ENCODE results near the gene ZNF433. TPM values are rescaled to one million over a fixed set of nuclear protein-coding genes. Genes with fewer than 3 reads are reported as not detected.

The ZNF433 gene
- total and polyA plus RNA-seq, 12 donors = 2.4 to 9.3 (median 4.1) TPM

DNA sequence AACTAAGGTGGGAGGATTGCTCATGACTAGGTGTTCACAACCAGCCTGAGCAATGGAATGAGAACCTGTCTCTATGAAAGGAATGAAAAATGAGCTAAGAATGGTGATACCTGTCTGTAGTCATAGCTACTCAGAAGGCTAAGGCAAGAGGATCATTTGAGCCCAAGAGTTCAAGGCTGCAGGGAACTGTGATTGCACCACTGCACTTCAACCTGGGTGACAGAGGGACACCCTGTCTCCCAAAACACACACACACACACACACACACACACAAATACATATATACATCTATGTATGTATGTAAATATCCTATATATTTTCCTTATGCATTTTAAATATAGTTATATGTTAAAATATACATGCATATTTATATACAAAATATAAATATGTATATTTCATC is 7.4 kb upstream of the ZNF433 start:
- Histone ChIP-seq H3K27me3 (no peaks in the 10 kb centered on the region), H3K27ac (no peak overlapping the region), H3K4me3 (no peak overlapping the region), H3K36me3 (peaks cover 0 to 23% (median 0%) of the 10 kb centered on the region in 9 donors), H3K4me1 (no peaks in the 10 kb centered on the region), H3K9me3 (peaks cover 0 to 77% (median 28%) of the 10 kb centered on the region in 11 donors)
- TF ChIP-seq, protein P1, sequence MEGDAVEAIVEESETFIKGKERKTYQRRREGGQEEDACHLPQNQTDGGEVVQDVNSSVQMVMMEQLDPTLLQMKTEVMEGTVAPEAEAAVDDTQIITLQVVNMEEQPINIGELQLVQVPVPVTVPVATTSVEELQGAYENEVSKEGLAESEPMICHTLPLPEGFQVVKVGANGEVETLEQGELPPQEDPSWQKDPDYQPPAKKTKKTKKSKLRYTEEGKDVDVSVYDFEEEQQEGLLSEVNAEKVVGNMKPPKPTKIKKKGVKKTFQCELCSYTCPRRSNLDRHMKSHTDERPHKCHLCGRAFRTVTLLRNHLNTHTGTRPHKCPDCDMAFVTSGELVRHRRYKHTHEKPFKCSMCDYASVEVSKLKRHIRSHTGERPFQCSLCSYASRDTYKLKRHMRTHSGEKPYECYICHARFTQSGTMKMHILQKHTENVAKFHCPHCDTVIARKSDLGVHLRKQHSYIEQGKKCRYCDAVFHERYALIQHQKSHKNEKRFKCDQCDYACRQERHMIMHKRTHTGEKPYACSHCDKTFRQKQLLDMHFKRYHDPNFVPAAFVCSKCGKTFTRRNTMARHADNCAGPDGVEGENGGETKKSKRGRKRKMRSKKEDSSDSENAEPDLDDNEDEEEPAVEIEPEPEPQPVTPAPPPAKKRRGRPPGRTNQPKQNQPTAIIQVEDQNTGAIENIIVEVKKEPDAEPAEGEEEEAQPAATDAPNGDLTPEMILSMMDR (IDR thresholded peaks at IDR 0.05) = no peak
- intact Hi-C loops (cut with DNase I) = no loop called here
- DNase-seq (no peak), ATAC-seq (no peak)

GRCh38 chr19:12034620-12035019 is 859 bp downstream of the ZNF433 start:
- H3K27ac ChIP-seq = peak overlapping the region in 6 of 10 donors; percentile 83 to 92 (median 88)
- peaks cover 0 to 20% (median 8%) of the 10 kb centered on the region in 9 donors for H3K4me1 ChIP-seq
- no peak for ATAC-seq

DNA sequence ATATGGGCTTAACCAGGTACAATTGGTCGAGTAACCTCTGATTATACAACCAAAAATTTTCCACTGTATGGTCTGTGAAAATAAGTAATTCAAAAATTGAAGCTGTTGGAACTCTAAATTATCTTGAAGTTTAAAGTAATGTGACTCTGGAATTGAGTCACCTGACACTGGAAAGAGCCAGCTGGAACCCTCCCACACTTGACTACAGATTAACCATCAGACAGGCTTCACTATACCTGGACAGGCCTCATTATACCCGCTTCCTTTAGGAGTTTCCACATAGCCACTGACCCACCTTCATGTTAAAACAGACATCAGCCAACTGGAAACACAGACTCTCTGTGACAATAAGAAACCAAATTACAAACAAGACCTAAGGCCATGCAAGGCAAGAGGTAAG is 1.3 kb downstream of the ZNF433 start:
- ATAC-seq = no peak
- 83 to 85% methylated on average over 2 of the region's 2 CpGs for WGBS, 2 donors
- peaks cover 0 to 20% (median 8%) of the 10 kb centered on the region in 9 donors for H3K4me1 ChIP-seq
- TF ChIP-seq, protein P1 (IDR thresholded peaks at IDR 0.05) = no peak
- H3K27me3 ChIP-seq = no peaks in the 10 kb centered on the region
- H3K9me3 ChIP-seq = peaks cover 0 to 13% (median 0%) of the 10 kb centered on the region in 11 donors
- peaks cover 0 to 6% (median 0%) of the 10 kb centered on the region in 9 donors for H3K36me3 ChIP-seq
- peak overlapping the region in 1 of 10 donors; percentile 89 for H3K27ac ChIP-seq
- intact Hi-C loops (cut with DNase I) = loop anchor here in 1 of 10 donors (2.0 kb wide), 2 partner anchors 19 to 45 kb away; partner anchors contain the start of gene ZNF878
- no peak for DNase-seq
- peak overlapping the region in 7 of 10 donors; percentile 77 to 97 (median 93) for H3K4me3 ChIP-seq

More at GRCh38 chr19:12034620-12035019, 859 bp downstream of the ZNF433 start:
- Histone ChIP-seq H3K9me3 (peaks cover 0 to 9% (median 0%) of the 10 kb centered on the region in 11 donors), H3K4me3 (peak overlapping the region; percentile 74 to 97 (median 89)), H3K36me3 (peaks cover 0 to 3% (median 0%) of the 10 kb centered on the region in 9 donors), H3K27me3 (no peaks in the 10 kb centered on the region)
- DNase-seq = no peak
- intact Hi-C loops (cut with DNase I) = loop anchor here in 1 of 10 donors (2.0 kb wide), 2 partner anchors 18 to 46 kb away; partner anchors contain the start of gene ZNF878
- TF ChIP-seq, protein P1 (IDR thresholded peaks at IDR 0.05) = no peak
- WGBS, 2 donors = 21 to 32% methylated on average over 8 of the region's 8 CpGs

- ATAC-seq = no peak
- WGBS, 2 donors = 56 to 59% methylated on average over 2 of the region's 2 CpGs
- TF ChIP-seq, protein P1 (IDR thresholded peaks at IDR 0.05) = no peak
- no peaks in the 10 kb centered on the region for H3K27me3 ChIP-seq
- no peak for DNase-seq
- H3K9me3 ChIP-seq = peaks cover 0 to 100% (median 43%) of the 10 kb centered on the region in 11 donors
- no peak overlapping the region for H3K27ac ChIP-seq
- H3K4me3 ChIP-seq = no peak overlapping the region
- H3K4me1 ChIP-seq = no peaks in the 10 kb centered on the region
- intact Hi-C loops (cut with DNase I) = no loop called here
- peaks cover 4 to 76% (median 49%) of the 10 kb centered on the region in 9 donors for H3K36me3 ChIP-seq
Observed at GRCh38 chr19:12015753-12016116, 19.7 kb downstream of the ZNF433 start.

Measured in heart right ventricle (tissue), 16 donors.